SK-N-SH (cell line): Measurements from ENCODE around the gene CETP. TPM values are rescaled to one million over a fixed set of nuclear protein-coding genes. Genes with fewer than 3 reads are reported as not detected.

Experiments
- CTCF ChIA-PET: fragments of 300-600, 350-600 bp; formaldehyde crosslinking; extraction: SDS; loops from one replicate; lab custom pipeline; 2021; lab: Yijun Ruan, JAX
- POLR2A ChIA-PET: fragments of 350-600 bp; sonication (Branson Sonifier 250); formaldehyde crosslinking; extraction: SDS; loops from one replicate; lab custom pipeline; 2020; ENCODE audit warnings: antibody characterized with exemption, inconsistent platforms; lab: Yijun Ruan, JAX
- DNase-seq: peaks from one replicate; pipeline ENCODE4 v3.0.0; 2012
- H2AFZ ChIP-seq: fragments of 200-600 bp; sonication (generic); 2 replicates; pipeline ENCODE4 v1.8.1; 2016; ENCODE audit warnings: antibody characterized with exemption, mild to moderate bottlenecking, low read depth
- H3F3A ChIP-seq: fragments of 200-600 bp; sonication (generic); replicated peaks from 2 replicates; pipeline ENCODE3; 2016; ENCODE audit warnings: antibody characterized with exemption, mild to moderate bottlenecking; ENCODE audit not compliant: insufficient read depth
- H3K27ac ChIP-seq, 2 experiments: fragments of 200-500 bp in 1 of 2; fragments of 200-600 bp in 1 of 2; sonication (Bioruptor generic) in 1 of 2; sonication (generic), shearing (Covaris generic) in 1 of 2; 2 replicates each; pipeline versions ENCODE4 v1.5.1 to v1.6.1; 2014 to 2016; ENCODE audit warnings: low read depth in 2 of 2, inconsistent platforms in 1 of 2, low read length in 1 of 2, mild to moderate bottlenecking in 1 of 2, mixed read lengths in 1 of 2
- H3K27me3 ChIP-seq: fragments of 200-600 bp; sonication (generic), shearing (Covaris generic); 2 replicates; pipeline ENCODE4 v1.6.1; 2016; ENCODE audit warnings: mixed run types; ENCODE audit not compliant: insufficient read depth
- H3K36me3 ChIP-seq, 2 experiments: fragments of 200-500 bp in 1 of 2; fragments of 200-600 bp in 1 of 2; sonication (Bioruptor generic) in 1 of 2; sonication (generic) in 1 of 2; replicated peaks in 1 of 2; 2 replicates each; pipeline versions ENCODE3 to v1.5.1; 2014 to 2016; ENCODE audit warnings: low read length in 1 of 2, mild to moderate bottlenecking in 1 of 2; ENCODE audit not compliant: insufficient read depth in 2 of 2, control insufficient read depth in 1 of 2
- H3K4me1 ChIP-seq, 2 experiments: fragments of 200-500 bp in 1 of 2; fragments of 200-600 bp in 1 of 2; sonication (Bioruptor generic) in 1 of 2; sonication (generic), shearing (Covaris generic) in 1 of 2; 2 replicates each; pipeline versions ENCODE4 v1.5.1 to v1.6.1; 2014 to 2016; ENCODE audit warnings: low read depth in 1 of 2, low read length in 1 of 2, mixed run types in 1 of 2; ENCODE audit not compliant: insufficient read depth in 2 of 2, control insufficient read depth in 1 of 2
- H3K4me2 ChIP-seq: fragments of 200-600 bp; sonication (generic), shearing (Covaris generic); 2 replicates; pipeline ENCODE4 v1.6.1; 2017; ENCODE audit warnings: mixed run types
- H3K4me3 ChIP-seq, 2 experiments: fragments of 200-500 bp in 1 of 2; fragments of 200-600 bp in 1 of 2; sonication (Bioruptor generic) in 1 of 2; sonication (generic), shearing (Covaris generic) in 1 of 2; 2 replicates each; pipeline versions ENCODE4 v1.5.1 to v1.8.1; 2014 to 2016; ENCODE audit warnings: low read depth in 2 of 2, inconsistent platforms in 1 of 2, low read length in 1 of 2, mild to moderate bottlenecking in 1 of 2, mixed read lengths in 1 of 2, moderate library complexity in 1 of 2
- H3K79me2 ChIP-seq: fragments of 200-600 bp; sonication (generic); 2 replicates; pipeline ENCODE4 v1.8.1; 2017; ENCODE audit warnings: mild to moderate bottlenecking; ENCODE audit not compliant: insufficient read depth
- H3K9ac ChIP-seq: fragments of 200-600 bp; sonication (generic); 2 replicates; pipeline ENCODE4 v1.6.1; 2017; ENCODE audit warnings: mixed run types
- H3K9me2 ChIP-seq: fragments of 200-600 bp; sonication (generic); 2 replicates; pipeline ENCODE4 v1.6.1; 2017; ENCODE audit warnings: mixed run types
- H3K9me3 ChIP-seq: fragments of 200-600 bp; sonication (generic); 2 replicates; pipeline ENCODE4 v1.6.1; 2017; ENCODE audit warnings: mixed run types, mild to moderate bottlenecking, moderate library complexity
- H4K20me1 ChIP-seq: fragments of 200-600 bp; sonication (generic); 2 replicates; pipeline ENCODE4 v1.6.1; 2017; ENCODE audit warnings: mild to moderate bottlenecking, mixed run types; ENCODE audit not compliant: insufficient read depth
- CHD2 ChIP-seq: fragments of 150-350 bp; IDR thresholded peaks from 2 replicates; pipeline ENCODE4 v1.6.1; 2018; ENCODE audit warnings: low read length; ENCODE audit not compliant: partially characterized antibody
- EP300 ChIP-seq, 2 experiments: IDR thresholded peaks; 2 replicates each; pipeline versions ENCODE4 v1.4.0 to v1.6.1; 2012; ENCODE audit warnings: borderline replicate concordance in 1 of 2, low read depth in 1 of 2, low read length in 1 of 2
- EZH2phosphoT487 ChIP-seq: fragments of 200-600 bp; sonication (generic); IDR thresholded peaks from 2 replicates; pipeline ENCODE4 v1.6.1; 2017; ENCODE audit warnings: low read depth, mixed run types, mild to moderate bottlenecking, antibody characterized with exemption, moderate library complexity, borderline replicate concordance
- GABPA ChIP-seq: IDR thresholded peaks from 2 replicates; pipeline ENCODE4 v1.4.0; 2012; ENCODE audit warnings: low read depth, mild to moderate bottlenecking
- MAX ChIP-seq: IDR thresholded peaks from 2 replicates; pipeline ENCODE4 v1.4.0; 2012; ENCODE audit warnings: low read depth
- MEF2A ChIP-seq: IDR thresholded peaks from 2 replicates; pipeline ENCODE4 v1.4.0; 2012; ENCODE audit warnings: low read depth, borderline replicate concordance
- MXI1 ChIP-seq: IDR thresholded peaks from 2 replicates; pipeline ENCODE4 v1.6.1; 2012; ENCODE audit warnings: mild to moderate bottlenecking, low read depth, low read length, improper control_type of control experiment
- NFIC ChIP-seq: IDR thresholded peaks from 2 replicates; pipeline ENCODE4 v1.4.0; 2012; ENCODE audit warnings: borderline replicate concordance
- PBX3 ChIP-seq: IDR thresholded peaks from 2 replicates; pipeline ENCODE4; 2012
- RCOR1 ChIP-seq: fragments of 150-350 bp; IDR thresholded peaks from 2 replicates; pipeline ENCODE4 v1.6.1; 2017; ENCODE audit warnings: antibody characterized with exemption, low read length
- RFX5 ChIP-seq: IDR thresholded peaks from 2 replicates; pipeline ENCODE4 v1.6.1; 2012; ENCODE audit warnings: mild to moderate bottlenecking, improper control_type of control experiment, low read length
- RXRA ChIP-seq: IDR thresholded peaks from 2 replicates; pipeline ENCODE4 v1.4.0; 2012; ENCODE audit warnings: low read depth, mild to moderate bottlenecking, borderline replicate concordance
- SIN3A ChIP-seq: IDR thresholded peaks from 2 replicates; pipeline ENCODE4 v1.6.1; 2012; ENCODE audit warnings: low read depth, mild to moderate bottlenecking, low read length, moderate library complexity, borderline replicate concordance
- YY1 ChIP-seq: IDR thresholded peaks from 2 replicates; pipeline ENCODE4 v1.4.0; 2012; ENCODE audit warnings: low read depth, mild to moderate bottlenecking
- WGBS: methylation state at CpG from one replicate; pipeline ENCODE4 v1.1.6; 2017; ENCODE audit warnings: low lambda C conversion rate; 5-methylcytosine and 5-hydroxymethylcytosine counted together
- polyA plus RNA-seq, 3 experiments: library from polyadenylated mRNA; depleted of rRNA; stranded (reverse); fragments of >200 nt; gene quantifications; 2 replicates each; pipeline ENCODE4 v1.2.3, GENCODE V29; 2012
- TF ChIP-seq, protein P1 (sequence below): IDR thresholded peaks from 2 replicates; pipeline ENCODE4 v1.4.0; 2012; ENCODE audit warnings: low read depth, borderline replicate concordance

Gene CETP
- polyA plus RNA-seq, 1 of the 3 experiments (the other 2 are of a cell fraction) = not detected

DNA sequence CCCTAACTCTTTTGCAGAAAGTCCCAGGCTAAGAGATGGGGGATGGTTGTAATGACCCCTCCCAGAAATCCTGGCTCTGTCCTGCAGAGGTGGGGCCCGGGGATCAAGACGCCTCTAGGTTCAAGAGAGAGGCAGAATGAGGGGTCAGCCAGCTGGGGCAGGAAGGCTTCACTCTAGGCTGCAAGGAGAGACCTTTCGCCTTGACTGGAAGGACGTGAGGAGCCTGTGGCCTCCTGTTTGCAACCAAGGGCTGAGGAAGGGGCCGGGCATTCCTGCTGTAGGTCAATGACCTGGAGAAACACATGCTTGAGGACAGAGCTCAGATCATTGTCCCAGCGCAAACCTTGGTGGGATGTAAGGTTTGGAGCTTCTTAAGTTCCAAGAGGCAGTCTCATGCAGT, 8.7 kb upstream of the CETP start:
- H3K9me2 ChIP-seq = no peaks in the 10 kb centered on the region
- no peak overlapping the region for H3K4me2 ChIP-seq
- H3K27ac ChIP-seq = no peak overlapping the region
- TF ChIP-seq RFX5 (no peak), PBX3 (no peak), GABPA (no peak)
- no peaks in the 10 kb centered on the region for H4K20me1 ChIP-seq
- CTCF ChIA-PET = interaction anchor here (1.0 to 6.2 kb wide), 5 partner anchors 10 to 160 kb away, joined by 3 to 56 read pairs (median 23); partner anchors contain the start of genes CETP and SLC12A3
- no peak overlapping the region for H3K9ac ChIP-seq
- no peaks in the 10 kb centered on the region for H3K79me2 ChIP-seq
- POLR2A ChIA-PET = interaction anchor here (1.5 kb wide), 1 partner anchor 22 kb away, joined by 3 read pairs; no protein-coding TSS in a partner anchor
- H3K4me1 ChIP-seq = no peaks in the 10 kb centered on the region; a peak in 1 of 4 replicates
- H3K9me3 ChIP-seq = no peaks in the 10 kb centered on the region
- WGBS = 83% methylated on average over 6 of the region's 6 CpGs
- no peaks in the 10 kb centered on the region for H3K27me3 ChIP-seq
- H3F3A ChIP-seq = peaks cover 5% of the 10 kb centered on the region
- H3K36me3 ChIP-seq = no peaks in the 10 kb centered on the region
- DNase-seq = no peak
- no peak overlapping the region for H3K4me3 ChIP-seq
- no peak overlapping the region for H2AFZ ChIP-seq

DNA sequence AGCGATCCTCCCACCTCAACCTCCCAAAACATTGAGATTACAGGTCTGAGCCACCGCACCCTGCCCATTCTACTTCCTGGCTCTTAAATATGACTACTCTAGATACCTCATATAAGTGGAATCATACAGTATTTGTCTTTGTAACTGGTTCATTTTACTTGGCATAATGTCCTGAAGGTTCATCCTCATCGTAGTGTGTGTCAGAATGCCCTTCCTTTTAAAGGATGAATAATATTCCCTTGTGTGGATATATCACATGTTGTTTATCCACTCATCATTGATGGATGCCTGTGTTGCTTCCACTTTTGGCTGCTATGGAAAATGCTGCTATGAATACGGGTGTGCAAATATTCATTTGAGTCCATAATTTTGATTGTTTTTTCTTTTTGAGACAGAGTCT, 5.7 kb upstream of the CETP start:
- no peak for DNase-seq
- H3F3A ChIP-seq = no peaks in the 10 kb centered on the region
- no peaks in the 10 kb centered on the region for H3K27me3 ChIP-seq
- H3K36me3 ChIP-seq = no peaks in the 10 kb centered on the region
- CTCF ChIA-PET = interaction anchor here (1.0 to 1.3 kb wide), 3 partner anchors 14 to 212 kb away, joined by 3 to 6 read pairs (median 3); partner anchors contain the start of gene NLRC5
- no peaks in the 10 kb centered on the region for H4K20me1 ChIP-seq
- H3K9me2 ChIP-seq = no peaks in the 10 kb centered on the region
- WGBS = 82% methylated on average over 4 of the region's 4 CpGs
- no peak overlapping the region for H3K4me2 ChIP-seq
- H3K4me1 ChIP-seq = peaks cover 0 to 5% of the 10 kb centered on the region in 2 experiments; a peak in 1 of 4 replicates
- H2AFZ ChIP-seq = no peak overlapping the region
- no peak overlapping the region for H3K9ac ChIP-seq
- no peak overlapping the region for H3K27ac ChIP-seq
- TF ChIP-seq, protein P1, sequence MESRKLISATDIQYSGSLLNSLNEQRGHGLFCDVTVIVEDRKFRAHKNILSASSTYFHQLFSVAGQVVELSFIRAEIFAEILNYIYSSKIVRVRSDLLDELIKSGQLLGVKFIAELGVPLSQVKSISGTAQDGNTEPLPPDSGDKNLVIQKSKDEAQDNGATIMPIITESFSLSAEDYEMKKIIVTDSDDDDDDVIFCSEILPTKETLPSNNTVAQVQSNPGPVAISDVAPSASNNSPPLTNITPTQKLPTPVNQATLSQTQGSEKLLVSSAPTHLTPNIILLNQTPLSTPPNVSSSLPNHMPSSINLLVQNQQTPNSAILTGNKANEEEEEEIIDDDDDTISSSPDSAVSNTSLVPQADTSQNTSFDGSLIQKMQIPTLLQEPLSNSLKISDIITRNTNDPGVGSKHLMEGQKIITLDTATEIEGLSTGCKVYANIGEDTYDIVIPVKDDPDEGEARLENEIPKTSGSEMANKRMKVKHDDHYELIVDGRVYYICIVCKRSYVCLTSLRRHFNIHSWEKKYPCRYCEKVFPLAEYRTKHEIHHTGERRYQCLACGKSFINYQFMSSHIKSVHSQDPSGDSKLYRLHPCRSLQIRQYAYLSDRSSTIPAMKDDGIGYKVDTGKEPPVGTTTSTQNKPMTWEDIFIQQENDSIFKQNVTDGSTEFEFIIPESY = no peak
- TF ChIP-seq MAX = no peak
- TF ChIP-seq, all 33 proteins: peak for 0
- POLR2A ChIA-PET = no interaction called here
- Histone ChIP-seq H3K9me3 (no peaks in the 10 kb centered on the region), H3K79me2 (no peaks in the 10 kb centered on the region), H3K4me3 (no peak overlapping the region)

- H3K4me3 ChIP-seq = no peak overlapping the region
- 60% methylated on average over 4 of the region's 4 CpGs for WGBS
- H2AFZ ChIP-seq = no peak overlapping the region
- H3K27me3 ChIP-seq = no peaks in the 10 kb centered on the region
- no peaks in the 10 kb centered on the region for H3K9me2 ChIP-seq
- no peak overlapping the region for H3K4me2 ChIP-seq
- no peak overlapping the region for H3K9ac ChIP-seq
- H3K36me3 ChIP-seq = no peaks in the 10 kb centered on the region
- no peak overlapping the region for H3K27ac ChIP-seq
- ChIA-PET CTCF (interaction anchor here (1.0 to 1.3 kb wide), 4 partner anchors 10 to 211 kb away, joined by 3 to 6 read pairs (median 3); partner anchors contain the start of gene NLRC5), POLR2A (no interaction called here)
- DNase-seq = no peak
- TF ChIP-seq EP300 (IDR thresholded peaks at IDR 0.05; ENCODE audit: borderline replicate concordance in 1 of 2, low read depth in 1 of 2, low read length in 1 of 2) = no peak
- no peak for TF ChIP-seq GABPA
- TF ChIP-seq EZH2phosphoT487 = no peak
- no peak for TF ChIP-seq SIN3A
- no peak for TF ChIP-seq CHD2
- no peak for TF ChIP-seq PBX3
- no peak for TF ChIP-seq RCOR1
- TF ChIP-seq MXI1 = no peak
- TF ChIP-seq NFIC = no peak
- no peak for TF ChIP-seq YY1
- no peak for TF ChIP-seq MEF2A
- no peak for TF ChIP-seq RXRA
- no peaks in the 10 kb centered on the region for H3K79me2 ChIP-seq
- H4K20me1 ChIP-seq = no peaks in the 10 kb centered on the region
- H3F3A ChIP-seq = no peaks in the 10 kb centered on the region
- no peaks in the 10 kb centered on the region for H3K9me3 ChIP-seq
- H3K4me1 ChIP-seq = peaks cover 0 to 8% of the 10 kb centered on the region in 2 experiments; a peak in 1 of 4 replicates
These were observed 5.0 kb upstream of the CETP start for GRCh38 chr16:56956756-56957155.
